Lower lobe of right lung (tissue), 2 donors: Measurements from ENCODE around the gene MUC12. TPM values are rescaled to one million over a fixed set of nuclear protein-coding genes. Genes with fewer than 3 reads are reported as not detected.

Experiments
- ATAC-seq, 2 donors: fragments of 200-7000 bp; cut with Tn5 transposase; one replicate each; pipeline ENCODE4 v1.9.1; 2020 to 2022; ENCODE audit warnings: mild to moderate bottlenecking in 2 of 2, moderate library complexity in 2 of 2
- DNase-seq: peaks from one replicate; pipeline ENCODE4 v3.0.0-alpha.2; 2020
- H3K27ac ChIP-seq: fragments of 200-600 bp; one replicate; pipeline ENCODE4 v1.8.0; 2022
- H3K27me3 ChIP-seq: fragments of 200-600 bp; one replicate; pipeline ENCODE4 v1.8.0; 2022; ENCODE audit warnings: low read depth
- H3K36me3 ChIP-seq: fragments of 200-600 bp; one replicate; pipeline ENCODE4 v1.8.0; 2022; ENCODE audit warnings: mild to moderate bottlenecking
- H3K4me1 ChIP-seq: fragments of 200-600 bp; one replicate; pipeline ENCODE4 v1.8.0; 2022
- H3K4me3 ChIP-seq: fragments of 200-600 bp; one replicate; pipeline ENCODE4 v1.8.0; 2022; ENCODE audit warnings: mild to moderate bottlenecking
- H3K9me3 ChIP-seq: fragments of 200-600 bp; one replicate; pipeline ENCODE4 v1.8.0; 2022
- intact Hi-C: fragments of 100-400 bp; cut with DNase I; formaldehyde crosslinking; loops from one replicate; pipeline ENCODE4 v1.11.0; 2022
- total RNA-seq: library from RNA; stranded (reverse); fragmentation: NEBNext Ultra II Directional; extraction: Animal tissue kit (Norgen Biotek cat#: 25700); gene quantifications from one replicate; pipeline ENCODE4 v1.2.1, GENCODE V29; 2021
- TF ChIP-seq, protein P1 (sequence below): fragments of 200-600 bp; IDR thresholded peaks from one replicate; pipeline ENCODE4 v1.8.0; 2022; ENCODE audit warnings: antibody characterized with exemption, mild to moderate bottlenecking
- donor health status: DM: no; HTN: yes; CAD: no; lungs with severe emphysema.

Gene MUC12
- total RNA-seq, 1 donor from 2014 or later = 1.2 TPM

DNA sequence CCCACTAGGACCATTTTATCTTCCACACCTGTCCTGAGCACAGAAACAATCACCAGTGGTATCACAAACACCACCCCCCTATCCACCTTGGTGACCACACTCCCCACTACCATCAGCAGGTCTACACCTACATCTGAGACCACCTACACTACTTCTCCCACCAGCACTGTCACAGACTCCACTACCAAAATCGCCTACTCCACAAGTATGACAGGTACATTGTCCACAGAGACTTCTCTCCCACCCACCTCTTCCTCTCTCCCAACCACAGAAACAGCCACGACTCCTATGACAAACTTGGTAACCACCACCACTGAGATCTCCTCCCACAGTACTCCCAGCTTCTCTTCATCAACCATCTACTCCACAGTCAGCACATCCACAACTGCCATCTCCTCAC is 16.7 kb upstream of the MUC12 start:
- no peak overlapping the region for H3K27ac ChIP-seq
- TF ChIP-seq, protein P1, sequence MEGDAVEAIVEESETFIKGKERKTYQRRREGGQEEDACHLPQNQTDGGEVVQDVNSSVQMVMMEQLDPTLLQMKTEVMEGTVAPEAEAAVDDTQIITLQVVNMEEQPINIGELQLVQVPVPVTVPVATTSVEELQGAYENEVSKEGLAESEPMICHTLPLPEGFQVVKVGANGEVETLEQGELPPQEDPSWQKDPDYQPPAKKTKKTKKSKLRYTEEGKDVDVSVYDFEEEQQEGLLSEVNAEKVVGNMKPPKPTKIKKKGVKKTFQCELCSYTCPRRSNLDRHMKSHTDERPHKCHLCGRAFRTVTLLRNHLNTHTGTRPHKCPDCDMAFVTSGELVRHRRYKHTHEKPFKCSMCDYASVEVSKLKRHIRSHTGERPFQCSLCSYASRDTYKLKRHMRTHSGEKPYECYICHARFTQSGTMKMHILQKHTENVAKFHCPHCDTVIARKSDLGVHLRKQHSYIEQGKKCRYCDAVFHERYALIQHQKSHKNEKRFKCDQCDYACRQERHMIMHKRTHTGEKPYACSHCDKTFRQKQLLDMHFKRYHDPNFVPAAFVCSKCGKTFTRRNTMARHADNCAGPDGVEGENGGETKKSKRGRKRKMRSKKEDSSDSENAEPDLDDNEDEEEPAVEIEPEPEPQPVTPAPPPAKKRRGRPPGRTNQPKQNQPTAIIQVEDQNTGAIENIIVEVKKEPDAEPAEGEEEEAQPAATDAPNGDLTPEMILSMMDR = no peak

DNA sequence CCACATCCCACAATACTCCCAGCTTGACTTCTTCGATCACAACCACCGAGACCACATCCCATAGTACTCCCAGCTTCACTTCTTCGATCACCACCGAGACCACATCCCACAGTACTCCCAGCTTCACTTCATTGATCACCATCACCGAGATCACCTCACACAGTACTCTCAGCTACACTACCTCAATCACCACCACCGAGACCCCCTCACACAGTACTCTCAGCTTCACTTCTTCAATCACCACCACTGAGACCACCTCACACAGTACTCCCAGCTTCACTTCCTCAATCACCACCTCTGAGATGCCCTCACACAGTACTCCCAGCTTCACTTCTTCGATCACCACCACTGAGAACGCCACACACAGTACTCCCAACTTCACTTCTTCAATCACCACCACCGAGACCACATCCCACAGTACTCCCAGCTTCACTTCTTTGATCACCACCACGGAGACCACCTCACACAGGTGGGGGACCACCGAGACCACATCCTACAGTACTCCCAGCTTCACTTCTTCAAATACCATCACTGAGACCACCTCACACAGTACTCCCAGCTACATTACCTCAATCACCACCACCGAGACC is 11.4 kb upstream of the MUC12 start:
- H3K27ac ChIP-seq = no peak overlapping the region
- no peaks in the 10 kb centered on the region for H3K4me1 ChIP-seq
- H3K36me3 ChIP-seq = no peaks in the 10 kb centered on the region
- H3K4me3 ChIP-seq = no peak overlapping the region
- peaks cover 12% of the 10 kb centered on the region for H3K27me3 ChIP-seq
- no peaks in the 10 kb centered on the region for H3K9me3 ChIP-seq
- intact Hi-C loops = no loop called here
- TF ChIP-seq, protein P1 = no peak
- no peak for DNase-seq
- ATAC-seq = peak; percentile 19 to 28

More for the DNA sequence above, 16.7 kb upstream of the MUC12 start:
- Histone ChIP-seq H3K36me3 (no peaks in the 10 kb centered on the region), H3K27me3 (peaks cover 24% of the 10 kb centered on the region), H3K9me3 (no peaks in the 10 kb centered on the region), H3K4me1 (no peaks in the 10 kb centered on the region), H3K4me3 (no peak overlapping the region)
- ATAC-seq (no peak), DNase-seq (no peak)
- intact Hi-C loops = no loop called here

DNA sequence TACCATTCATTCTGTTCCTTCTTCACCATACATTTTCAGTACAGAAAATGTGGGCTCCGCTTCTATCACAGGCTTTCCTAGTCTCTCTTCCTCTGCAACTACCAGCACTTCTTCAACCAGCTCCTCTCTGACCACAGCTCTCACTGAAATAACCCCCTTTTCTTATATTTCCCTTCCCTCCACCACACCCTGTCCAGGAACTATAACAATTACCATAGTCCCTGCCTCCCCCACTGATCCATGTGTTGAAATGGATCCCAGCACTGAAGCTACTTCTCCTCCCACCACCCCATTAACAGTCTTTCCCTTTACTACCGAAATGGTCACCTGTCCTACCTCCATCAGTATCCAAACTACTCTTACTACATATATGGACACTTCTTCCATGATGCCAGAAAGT is 9.5 kb upstream of the MUC12 start:
- peaks cover 32% of the 10 kb centered on the region for H3K27me3 ChIP-seq
- H3K36me3 ChIP-seq = no peaks in the 10 kb centered on the region
- no peaks in the 10 kb centered on the region for H3K9me3 ChIP-seq
- no peaks in the 10 kb centered on the region for H3K4me1 ChIP-seq
- TF ChIP-seq, protein P1 = no peak
- DNase-seq = no peak
- no peak overlapping the region for H3K4me3 ChIP-seq
- ATAC-seq = no peak
- no peak overlapping the region for H3K27ac ChIP-seq
- intact Hi-C loops = no loop called here

DNA sequence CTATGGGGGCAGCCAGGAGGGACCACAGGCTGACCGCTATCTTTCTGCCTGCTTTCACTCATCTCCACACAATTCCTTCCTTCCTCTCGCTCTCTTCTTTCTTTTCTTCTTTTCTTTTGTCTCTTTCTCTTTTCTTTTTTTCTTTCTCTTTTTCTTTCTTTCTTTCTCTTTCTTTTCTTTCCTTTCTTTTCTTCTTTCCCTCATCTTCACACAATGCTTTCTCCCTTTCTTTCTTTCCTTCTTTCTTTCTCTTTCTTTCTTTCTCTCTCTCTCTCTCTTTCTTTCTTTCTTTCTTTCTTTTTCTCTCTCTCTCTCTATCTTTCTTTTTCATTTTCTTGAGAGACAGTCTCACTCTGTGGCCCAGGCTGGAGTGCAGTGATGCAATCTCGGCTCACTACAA is 6.8 kb upstream of the MUC12 start:
- Histone ChIP-seq H3K9me3 (no peaks in the 10 kb centered on the region), H3K27me3 (peaks cover 58% of the 10 kb centered on the region), H3K27ac (no peak overlapping the region), H3K36me3 (no peaks in the 10 kb centered on the region), H3K4me3 (no peak overlapping the region), H3K4me1 (peaks cover 15% of the 10 kb centered on the region)
- intact Hi-C loops = no loop called here
- TF ChIP-seq, protein P1 = no peak
- ATAC-seq (no peak), DNase-seq (no peak)

DNA sequence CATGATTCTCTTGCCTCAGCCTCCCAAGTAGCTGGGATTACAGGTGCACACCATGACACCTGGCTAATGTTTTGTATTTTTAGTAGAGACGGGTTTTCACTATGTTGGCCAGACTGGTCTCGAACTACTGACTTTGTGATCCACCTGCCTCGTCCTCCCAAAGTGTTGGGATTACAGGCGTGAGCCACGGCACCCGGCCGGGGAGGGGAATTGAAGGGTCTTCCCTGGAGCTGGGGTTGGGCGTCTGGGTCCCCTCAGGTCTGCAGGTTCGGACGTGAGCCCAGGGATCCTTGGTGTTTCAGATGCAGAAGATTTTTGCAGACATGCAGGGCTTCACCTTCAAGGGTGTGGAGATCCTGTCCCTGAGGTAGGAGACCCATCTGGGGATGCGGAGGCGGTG is 6.0 kb upstream of the MUC12 start:
- intact Hi-C loops = no loop called here
- TF ChIP-seq, protein P1 = no peak

More for the DNA sequence above, 6.0 kb upstream of the MUC12 start:
- Histone ChIP-seq H3K4me3 (no peak overlapping the region), H3K9me3 (no peaks in the 10 kb centered on the region), H3K27me3 (peaks cover 62% of the 10 kb centered on the region), H3K4me1 (peaks cover 15% of the 10 kb centered on the region), H3K27ac (no peak overlapping the region), H3K36me3 (no peaks in the 10 kb centered on the region)
- ATAC-seq = no peak
- DNase-seq = no peak
